ENCODE measurements around the gene RUNDC3A.

DNA sequence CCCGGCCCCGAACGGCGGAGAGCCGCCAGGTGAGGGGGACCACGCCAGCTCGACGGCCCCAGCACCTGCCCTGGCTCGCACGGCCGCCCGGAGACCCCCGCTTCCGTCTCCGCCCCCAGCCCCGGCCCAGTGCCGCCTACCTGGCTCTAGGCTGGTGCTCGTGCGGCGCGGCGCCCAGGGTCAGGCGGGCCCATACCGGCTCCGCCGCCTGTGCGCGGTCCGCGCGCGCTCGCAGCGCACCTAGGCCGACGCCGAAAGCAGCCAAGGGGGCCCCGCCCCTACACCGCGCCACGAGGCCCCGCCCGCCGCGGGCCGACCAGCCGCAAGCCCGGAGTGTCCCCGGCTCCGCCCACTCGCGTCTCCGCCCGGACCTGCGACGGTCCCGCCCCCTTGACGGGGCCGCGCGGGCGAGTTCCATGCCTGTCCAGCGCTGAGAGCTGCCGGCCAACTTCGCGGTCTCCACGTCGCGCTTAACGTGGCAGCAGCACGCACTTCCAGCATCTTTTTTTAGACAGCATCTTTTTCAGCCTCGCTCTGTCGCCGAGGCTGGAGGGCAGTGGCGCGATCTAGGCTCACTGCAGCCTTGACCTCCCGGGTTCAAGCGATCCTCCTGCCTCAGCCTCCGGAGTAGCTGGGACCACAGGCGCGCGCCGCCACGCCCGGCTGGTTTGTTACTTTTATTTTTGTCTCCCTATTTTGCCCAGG is 16.3 kb downstream of the RUNDC3A start, which contains the start of gene SLC25A39:
- TF ChIP-seq, protein P1, sequence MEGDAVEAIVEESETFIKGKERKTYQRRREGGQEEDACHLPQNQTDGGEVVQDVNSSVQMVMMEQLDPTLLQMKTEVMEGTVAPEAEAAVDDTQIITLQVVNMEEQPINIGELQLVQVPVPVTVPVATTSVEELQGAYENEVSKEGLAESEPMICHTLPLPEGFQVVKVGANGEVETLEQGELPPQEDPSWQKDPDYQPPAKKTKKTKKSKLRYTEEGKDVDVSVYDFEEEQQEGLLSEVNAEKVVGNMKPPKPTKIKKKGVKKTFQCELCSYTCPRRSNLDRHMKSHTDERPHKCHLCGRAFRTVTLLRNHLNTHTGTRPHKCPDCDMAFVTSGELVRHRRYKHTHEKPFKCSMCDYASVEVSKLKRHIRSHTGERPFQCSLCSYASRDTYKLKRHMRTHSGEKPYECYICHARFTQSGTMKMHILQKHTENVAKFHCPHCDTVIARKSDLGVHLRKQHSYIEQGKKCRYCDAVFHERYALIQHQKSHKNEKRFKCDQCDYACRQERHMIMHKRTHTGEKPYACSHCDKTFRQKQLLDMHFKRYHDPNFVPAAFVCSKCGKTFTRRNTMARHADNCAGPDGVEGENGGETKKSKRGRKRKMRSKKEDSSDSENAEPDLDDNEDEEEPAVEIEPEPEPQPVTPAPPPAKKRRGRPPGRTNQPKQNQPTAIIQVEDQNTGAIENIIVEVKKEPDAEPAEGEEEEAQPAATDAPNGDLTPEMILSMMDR (IDR thresholded peaks at IDR 0.05): peak in 2 of 3 donors; percentile 10 to 11
- peak; percentile 87 for TF ChIP-seq POLR2A (IDR thresholded peaks at IDR 0.05)

All from ovary (tissue), 3 donors.